Epithelial cell of proximal tubule (primary cell): ENCODE results near the gene ESR1. TPM values are rescaled to one million over a fixed set of nuclear protein-coding genes. Genes with fewer than 3 reads are reported as not detected.

Experiments used
- DNase-seq: peaks from one replicate; pipeline ENCODE4 v3.0.0-alpha.2; 2011; ENCODE audit warnings: low read depth
- H3K4me3 ChIP-seq: 2 replicates; pipeline ENCODE4 v1.5.1; 2011; ENCODE audit warnings: low read depth, mild to moderate bottlenecking, low read length
- total RNA-seq: library from RNA; depleted of rRNA; stranded (reverse); fragments of >200 nt; gene quantifications from 2 replicates; pipeline ENCODE4 v1.2.3, GENCODE V29; 2015
- TF ChIP-seq, protein P1 (sequence below): conservative IDR thresholded peaks from 2 replicates; pipeline ENCODE4 v1.5.1; 2012; ENCODE audit warnings: low read depth, mild to moderate bottlenecking, low read length

The ESR1 gene
- total RNA-seq, 1 donor from 2014 or later: not detected

DNA sequence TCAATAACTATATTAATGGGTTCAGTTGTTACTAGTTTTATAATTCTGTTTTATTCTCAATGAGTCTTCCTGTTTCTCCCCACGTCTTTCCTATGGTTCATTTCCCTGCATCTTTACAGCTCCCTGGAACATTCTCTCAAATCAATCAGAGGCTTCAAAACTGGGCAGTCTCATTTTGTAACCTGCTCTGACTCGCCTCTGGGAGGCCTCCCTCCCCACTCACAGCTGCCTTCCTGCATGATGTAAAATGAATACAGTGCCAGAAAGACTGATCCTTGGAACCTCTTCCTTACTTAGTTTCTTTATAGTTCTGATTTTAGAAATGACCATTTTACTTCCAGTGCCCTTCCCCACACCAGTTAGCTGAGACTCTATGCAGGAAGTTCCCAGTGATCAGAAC is 103.9 kb downstream of the ESR1 start:
- TF ChIP-seq, protein P1, sequence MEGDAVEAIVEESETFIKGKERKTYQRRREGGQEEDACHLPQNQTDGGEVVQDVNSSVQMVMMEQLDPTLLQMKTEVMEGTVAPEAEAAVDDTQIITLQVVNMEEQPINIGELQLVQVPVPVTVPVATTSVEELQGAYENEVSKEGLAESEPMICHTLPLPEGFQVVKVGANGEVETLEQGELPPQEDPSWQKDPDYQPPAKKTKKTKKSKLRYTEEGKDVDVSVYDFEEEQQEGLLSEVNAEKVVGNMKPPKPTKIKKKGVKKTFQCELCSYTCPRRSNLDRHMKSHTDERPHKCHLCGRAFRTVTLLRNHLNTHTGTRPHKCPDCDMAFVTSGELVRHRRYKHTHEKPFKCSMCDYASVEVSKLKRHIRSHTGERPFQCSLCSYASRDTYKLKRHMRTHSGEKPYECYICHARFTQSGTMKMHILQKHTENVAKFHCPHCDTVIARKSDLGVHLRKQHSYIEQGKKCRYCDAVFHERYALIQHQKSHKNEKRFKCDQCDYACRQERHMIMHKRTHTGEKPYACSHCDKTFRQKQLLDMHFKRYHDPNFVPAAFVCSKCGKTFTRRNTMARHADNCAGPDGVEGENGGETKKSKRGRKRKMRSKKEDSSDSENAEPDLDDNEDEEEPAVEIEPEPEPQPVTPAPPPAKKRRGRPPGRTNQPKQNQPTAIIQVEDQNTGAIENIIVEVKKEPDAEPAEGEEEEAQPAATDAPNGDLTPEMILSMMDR: no peak
- no peak overlapping the region for H3K4me3 ChIP-seq
- no peak for DNase-seq

DNA sequence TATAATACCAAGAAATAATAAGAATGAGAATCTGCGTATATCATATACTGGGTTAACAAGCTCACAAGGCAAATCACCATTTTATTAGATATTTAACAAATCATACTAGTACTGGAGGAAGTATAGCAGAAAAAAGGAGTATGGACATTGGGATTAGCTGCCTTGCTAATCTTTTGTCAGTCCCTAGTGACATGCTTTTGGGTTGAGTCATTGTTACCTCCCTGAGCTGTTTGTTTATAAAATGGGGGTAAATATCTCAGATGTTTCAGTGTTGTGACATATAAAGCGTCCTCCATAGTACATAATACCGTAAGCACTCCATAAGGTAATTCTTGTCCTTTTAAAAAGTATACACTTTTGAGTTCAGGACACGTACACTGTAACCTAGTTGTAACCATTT is 107.0 kb downstream of the ESR1 start:
- H3K4me3 ChIP-seq: no peak overlapping the region
- TF ChIP-seq, protein P1: no peak
- DNase-seq: no peak

DNA sequence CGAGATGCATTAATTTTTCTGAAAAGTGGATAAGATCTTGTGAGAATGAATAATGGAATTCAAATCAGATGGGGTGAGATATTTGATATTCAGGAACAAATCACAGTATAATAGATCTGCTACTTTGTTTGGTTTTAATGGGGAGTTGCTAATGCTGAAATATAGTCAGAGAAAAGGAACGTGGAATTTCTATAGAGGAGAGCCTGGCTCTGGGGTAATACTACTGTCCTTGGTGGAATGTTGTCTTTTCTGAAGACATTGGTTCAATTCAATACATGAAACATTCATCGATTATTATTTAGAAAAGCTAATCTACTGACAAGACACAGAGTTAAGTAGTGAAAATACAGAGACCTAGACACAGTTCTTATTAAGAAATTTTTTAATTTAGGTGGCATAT is 108.6 kb downstream of the ESR1 start:
- TF ChIP-seq, protein P1: no peak
- H3K4me3 ChIP-seq: no peak overlapping the region
- no peak for DNase-seq

DNA sequence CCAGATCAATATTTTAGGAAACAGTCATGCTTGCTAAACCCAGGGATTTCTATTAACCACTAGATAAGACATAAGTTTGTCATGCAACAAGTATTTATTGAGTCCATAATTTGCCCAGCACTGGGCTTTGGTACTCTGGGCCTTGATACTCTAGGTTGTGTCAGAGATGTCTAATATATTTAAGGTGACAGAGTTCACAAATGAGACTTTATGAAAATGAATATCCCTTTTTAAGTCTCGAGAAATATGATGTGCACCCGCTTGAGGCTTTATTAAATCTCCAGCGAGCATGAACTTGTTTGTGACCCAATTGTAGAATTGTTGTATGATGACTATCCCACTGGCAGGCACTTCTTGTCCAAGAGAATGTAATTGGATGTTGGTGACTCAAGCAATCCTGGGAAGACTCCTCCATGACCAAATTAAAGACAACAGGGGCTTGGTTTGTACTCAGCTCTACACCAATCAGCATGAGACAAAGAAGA is 109.2 kb downstream of the ESR1 start:
- DNase-seq: no peak
- TF ChIP-seq, protein P1: no peak
- H3K4me3 ChIP-seq: no peak overlapping the region

DNA sequence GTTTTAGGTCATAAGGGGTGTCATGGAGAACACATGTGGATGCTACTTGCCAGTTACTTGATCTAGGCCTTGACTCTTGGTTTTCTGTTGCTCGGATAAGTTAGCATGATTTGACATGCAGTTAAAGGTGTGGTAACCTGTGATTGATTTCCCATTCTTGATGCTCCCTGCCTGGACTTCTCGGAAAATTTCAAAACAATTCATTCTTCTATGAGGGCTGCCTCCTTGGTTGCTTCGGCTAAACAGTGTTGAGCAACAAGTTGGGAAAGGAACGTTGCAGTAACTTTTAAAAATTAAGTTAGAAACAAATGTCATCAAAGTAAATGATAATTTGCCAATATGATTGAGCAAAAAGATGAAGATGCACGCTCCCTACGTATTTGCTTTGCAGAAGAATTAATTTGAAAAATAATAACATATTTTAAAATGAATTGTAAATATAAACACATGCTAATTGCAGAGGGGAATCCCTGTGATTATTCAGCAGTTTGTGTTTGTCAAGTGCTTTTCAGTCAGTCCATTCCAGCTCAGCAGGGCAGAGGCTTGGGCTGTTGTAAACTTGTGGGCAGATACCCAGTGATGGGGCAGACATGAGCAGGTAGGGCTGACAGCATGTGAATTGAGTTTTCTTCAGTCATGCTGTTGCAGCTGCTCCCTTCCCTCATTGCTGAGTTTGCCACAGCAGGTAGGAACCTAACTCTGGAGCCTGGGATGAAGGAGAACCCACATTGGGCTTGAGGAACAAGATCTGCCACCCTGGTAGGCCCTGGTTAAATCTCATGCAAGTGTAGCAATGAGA is 110.2 kb downstream of the ESR1 start:
- H3K4me3 ChIP-seq: no peak overlapping the region
- no peak for DNase-seq
- TF ChIP-seq, protein P1: no peak

DNA sequence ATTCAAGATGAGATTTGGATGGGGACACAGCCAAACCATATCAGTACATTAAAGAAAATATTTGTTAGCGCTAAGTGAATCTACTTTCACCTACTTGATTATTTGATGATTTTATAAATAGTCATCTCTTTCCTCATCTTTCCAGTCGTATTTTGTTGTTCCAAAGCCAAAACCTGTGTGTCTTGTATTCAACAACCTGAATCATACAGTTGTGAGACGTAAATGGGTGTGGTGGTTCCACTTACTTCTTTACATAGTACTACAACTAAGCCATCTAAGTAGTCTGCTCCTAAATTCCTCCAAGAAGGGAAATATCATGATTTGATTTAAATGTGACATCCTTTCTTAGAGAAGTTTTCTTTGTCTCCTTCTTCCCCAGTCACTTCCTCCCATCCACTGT is 132.8 kb downstream of the ESR1 start:
- no peak overlapping the region for H3K4me3 ChIP-seq

More for the DNA sequence above, 132.8 kb downstream of the ESR1 start:
- no peak for DNase-seq
- TF ChIP-seq, protein P1: no peak
